Stimulated activated CD4-positive, alpha-beta T cell treated with anti-CD3 and anti-CD28 coated beads, Interleukin-4, amount 100 ng/mL, for 24 hours (primary cell): Measurements from ENCODE around the gene SYCP3.
"Not testable (repeated sequence)": the region's sequence is repeated elsewhere in the genome, so short reads cannot be mapped to it uniquely, and the experiment has no call there.

ENCODE experiments used
- DNase-seq: peaks from one replicate; pipeline ENCODE4 v3.0.0-alpha.2; 2020

The SYCP3 gene

DNA sequence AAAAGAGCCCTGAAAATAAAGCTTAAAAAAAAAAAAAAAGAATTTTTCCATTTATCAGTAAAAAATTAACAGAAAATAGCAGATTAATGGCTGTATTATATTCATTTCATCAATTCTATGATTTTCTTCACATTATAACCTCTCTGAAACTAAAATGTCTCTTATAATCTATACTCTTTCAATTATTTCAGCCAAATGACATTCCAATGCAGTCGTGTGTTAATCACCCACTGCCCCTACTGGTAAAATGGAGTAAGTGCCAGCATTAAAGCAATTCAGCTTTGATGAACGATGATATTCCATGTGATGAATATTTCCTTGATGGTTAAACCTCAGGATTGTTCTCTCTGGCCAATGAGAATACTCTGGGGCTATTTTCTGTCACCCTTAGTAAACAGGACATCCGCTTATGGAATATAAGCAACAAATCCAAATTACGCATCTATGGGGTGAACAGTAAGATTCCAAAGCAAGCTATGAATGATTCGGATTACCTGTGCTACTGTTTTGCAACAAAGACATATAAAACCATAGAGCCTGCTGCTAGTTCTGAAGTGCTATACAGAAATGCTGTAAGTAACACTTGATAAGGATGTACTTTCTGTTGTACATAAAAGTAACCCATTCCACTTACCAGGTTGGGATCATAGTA, 20.3 kb upstream of the SYCP3 start:
- DNase-seq, result peak; percentile 14

DNA sequence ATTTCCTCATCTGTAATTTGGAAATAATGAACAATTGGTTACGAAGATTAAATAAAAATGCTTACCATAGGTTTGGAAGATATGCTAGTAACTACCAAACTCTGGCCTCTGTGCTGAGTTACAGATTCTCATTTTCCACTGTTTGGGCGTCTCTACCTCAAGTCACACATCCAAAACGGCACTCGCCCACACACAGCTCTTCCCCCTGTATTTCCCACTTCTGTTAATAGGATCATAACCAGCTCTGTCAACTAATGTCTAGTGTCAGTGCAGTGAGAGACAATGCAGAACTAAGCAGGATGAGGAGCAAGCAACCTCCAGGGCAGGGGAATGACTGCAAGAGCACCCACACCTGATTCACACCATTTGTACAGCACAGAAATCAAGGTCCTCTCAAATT, 10.9 kb upstream of the SYCP3 start:
- DNase-seq, result no peak

DNA sequence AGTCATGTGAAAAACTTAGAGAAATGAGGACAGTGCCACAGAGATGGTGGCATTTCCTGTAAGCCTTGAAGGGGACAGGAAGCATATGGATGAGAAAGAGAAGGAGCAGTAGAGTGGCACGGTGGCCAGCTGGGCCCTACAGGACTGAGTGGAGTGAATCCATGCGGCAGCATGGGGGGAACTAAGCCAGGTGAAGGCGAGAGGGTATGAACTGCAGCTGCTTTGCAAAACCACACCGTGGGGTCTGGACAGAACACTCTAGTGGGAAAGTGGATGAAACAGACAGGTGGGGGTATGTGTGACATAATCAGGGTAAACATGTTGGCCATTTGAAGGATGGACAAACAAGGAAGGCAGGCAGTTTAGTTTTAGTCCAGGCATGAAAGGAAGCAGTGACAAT, 10.4 kb upstream of the SYCP3 start:
- no peak for DNase-seq

GRCh38 chr12:101748907-101749306, 9.6 kb upstream of the SYCP3 start:
- DNase-seq, result no peak

GRCh38 chr12:101747697-101748096, 8.4 kb upstream of the SYCP3 start:
- DNase-seq, result no peak

- DNase-seq, result no peak
Measured at GRCh38 chr12:101746661-101747060, 7.4 kb upstream of the SYCP3 start.

GRCh38 chr12:101746196-101746595, 6.9 kb upstream of the SYCP3 start:
- no peak for DNase-seq

DNA sequence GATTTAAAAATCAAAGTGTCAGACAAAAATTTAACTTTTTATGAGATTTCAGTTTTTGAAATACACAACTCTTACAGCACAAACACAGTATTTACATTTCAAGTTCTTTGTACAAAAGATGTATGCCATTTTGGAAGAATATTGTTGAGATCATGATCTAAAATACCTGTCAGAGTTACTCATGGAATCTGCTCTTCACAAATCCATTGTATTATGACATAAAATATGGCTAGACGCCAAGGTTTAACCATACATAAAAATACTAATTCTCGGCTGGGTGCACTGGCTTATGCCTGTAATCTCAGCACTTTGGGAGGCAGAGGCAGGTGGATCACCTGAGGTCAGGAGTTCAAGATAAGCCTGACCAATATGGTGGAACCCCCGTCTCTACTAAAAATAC, 6.2 kb upstream of the SYCP3 start:
- no peak for DNase-seq

- no peak for DNase-seq
Measured at GRCh38 chr12:101743724-101744472, 4.6 kb upstream of the SYCP3 start.

- no peak for DNase-seq
Measured at GRCh38 chr12:101743242-101743641, 4.0 kb upstream of the SYCP3 start.

GRCh38 chr12:101740980-101741379, 1.7 kb upstream of the SYCP3 start:
- no peak for DNase-seq

GRCh38 chr12:101740566-101740965, 1.3 kb upstream of the SYCP3 start:
- no peak for DNase-seq

DNA sequence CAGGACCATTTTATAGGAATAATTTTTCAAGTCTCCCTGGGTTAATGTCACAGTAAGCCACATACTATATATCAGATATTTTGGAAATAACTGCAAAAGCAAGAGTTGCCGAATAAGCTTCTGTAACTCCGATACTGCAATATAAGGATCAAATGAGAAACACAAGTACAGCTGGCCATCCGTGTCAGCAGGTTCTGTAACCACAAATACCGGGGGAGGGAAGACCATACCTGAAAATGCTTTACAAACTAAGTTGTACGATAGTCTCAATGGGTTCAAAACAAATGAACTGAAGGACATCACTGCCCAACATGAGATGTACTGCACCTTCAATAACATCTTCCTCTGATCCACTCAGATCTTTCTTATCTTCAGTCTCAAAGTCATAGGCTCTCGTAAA, 1.8 kb downstream of the SYCP3 start:
- DNase-seq, result no peak

- DNase-seq, result not testable (repeated sequence)
Measured at GRCh38 chr12:101734482-101734881, 4.8 kb downstream of the SYCP3 start.

DNA sequence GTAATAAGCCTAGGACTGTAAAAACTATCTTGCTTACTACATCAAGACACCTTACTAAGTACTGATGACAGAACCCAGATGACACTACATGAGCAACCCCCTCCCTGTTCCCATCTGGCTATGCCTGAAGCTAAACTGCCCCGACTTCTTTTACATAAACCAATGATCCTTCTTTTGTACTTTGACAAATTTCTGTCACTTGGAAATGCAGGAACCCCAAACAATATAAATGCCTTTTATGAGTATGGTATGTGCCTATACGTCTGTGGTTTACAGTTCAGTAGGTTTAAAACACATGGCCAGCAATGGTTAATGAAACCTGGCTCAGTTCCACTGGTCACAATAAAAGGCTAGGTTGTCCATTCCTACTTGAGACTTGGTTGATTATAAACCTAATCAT, 6.1 kb downstream of the SYCP3 start:
- DNase-seq, result no peak

- no peak for DNase-seq
Measured at GRCh38 chr12:101732318-101732717, 6.9 kb downstream of the SYCP3 start.

DNA sequence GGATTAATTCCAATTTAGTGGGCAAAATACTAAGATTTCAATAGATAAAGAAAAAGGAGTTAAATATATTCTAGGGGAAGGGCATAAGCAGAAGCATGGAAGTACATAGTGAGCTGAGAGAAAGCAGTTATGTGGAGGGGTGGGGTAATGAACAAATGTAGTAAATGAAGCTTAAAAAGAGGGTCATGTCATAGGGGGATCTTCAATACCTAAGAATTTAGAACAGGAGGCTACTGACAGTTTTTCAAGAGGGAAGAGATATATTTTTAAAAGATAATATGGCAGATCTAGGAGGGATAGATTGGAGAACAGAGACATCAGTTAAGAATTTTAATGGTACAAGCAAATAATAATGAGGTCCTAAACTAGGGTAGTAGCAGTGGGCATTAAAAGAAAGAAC, 9.4 kb downstream of the SYCP3 start:
- no peak for DNase-seq

DNA sequence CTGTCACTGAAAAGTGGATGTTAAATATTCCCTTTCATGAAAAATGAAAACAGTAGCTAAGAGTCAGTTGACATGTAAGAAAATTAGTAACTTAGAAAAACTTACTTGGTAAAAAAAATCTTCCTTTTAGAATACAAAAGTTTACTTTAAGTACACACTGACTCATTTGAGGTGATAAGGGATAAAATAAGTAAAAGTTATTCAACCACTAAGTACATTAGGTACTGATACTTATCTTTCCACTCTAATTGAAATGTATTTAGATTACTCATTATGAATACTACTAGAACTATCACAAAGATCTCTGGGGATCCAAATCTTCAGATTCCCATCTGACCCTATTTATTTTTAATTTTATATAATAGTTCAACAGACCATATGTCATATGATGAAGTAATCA, 12.2 kb downstream of the SYCP3 start:
- DNase-seq, result no peak

DNA sequence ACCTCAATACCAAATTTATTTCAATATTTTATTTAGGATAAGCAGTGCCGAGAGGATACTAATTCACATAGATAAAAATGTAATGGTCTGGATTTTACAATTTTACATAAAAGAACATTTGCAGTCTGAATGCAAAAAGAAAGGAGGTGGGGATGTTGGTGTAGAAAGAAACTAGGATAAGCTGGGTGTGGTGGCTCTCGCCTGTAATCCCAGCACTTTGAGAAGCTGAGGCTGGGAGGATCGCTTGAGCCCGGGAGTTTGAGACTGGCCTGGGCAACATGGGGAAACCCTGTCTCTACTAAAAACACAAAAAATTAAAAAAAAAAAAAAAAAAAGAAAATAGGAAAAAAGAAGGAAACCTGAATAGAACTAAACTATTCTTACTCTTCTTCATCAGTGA, 16.9 kb downstream of the SYCP3 start:
- no peak for DNase-seq

- DNase-seq, result no peak
Measured at GRCh38 chr12:101720118-101720517, 19.1 kb downstream of the SYCP3 start.

- DNase-seq, result no peak
Measured at GRCh38 chr12:101719566-101719965, 19.7 kb downstream of the SYCP3 start.

GRCh38 chr12:101714877-101715444, 24.3 kb downstream of the SYCP3 start:
- no peak for DNase-seq

DNA sequence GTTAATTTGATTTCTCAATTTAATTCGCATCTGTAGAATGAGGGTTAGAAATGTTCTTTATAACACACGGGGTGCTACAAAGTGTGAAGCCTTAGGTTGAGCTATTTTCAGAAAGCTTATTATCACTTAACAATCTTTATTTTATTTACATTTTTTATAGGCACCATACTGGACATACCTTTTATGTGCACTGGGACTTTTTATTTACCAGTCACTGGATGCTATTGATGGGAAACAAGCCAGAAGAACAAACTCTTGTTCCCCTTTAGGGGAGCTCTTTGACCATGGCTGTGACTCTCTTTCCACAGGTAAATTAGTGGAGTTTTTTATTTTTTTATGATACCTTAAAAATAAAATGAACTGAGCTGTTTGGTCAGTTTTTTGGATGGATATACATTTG, 25.3 kb downstream of the SYCP3 start:
- DNase-seq, result no peak

GRCh38 chr12:101713059-101713682, 26.1 kb downstream of the SYCP3 start:
- DNase-seq, result no peak
